ENCODE data around the gene TANC1.

TANC1 gene

DNA sequence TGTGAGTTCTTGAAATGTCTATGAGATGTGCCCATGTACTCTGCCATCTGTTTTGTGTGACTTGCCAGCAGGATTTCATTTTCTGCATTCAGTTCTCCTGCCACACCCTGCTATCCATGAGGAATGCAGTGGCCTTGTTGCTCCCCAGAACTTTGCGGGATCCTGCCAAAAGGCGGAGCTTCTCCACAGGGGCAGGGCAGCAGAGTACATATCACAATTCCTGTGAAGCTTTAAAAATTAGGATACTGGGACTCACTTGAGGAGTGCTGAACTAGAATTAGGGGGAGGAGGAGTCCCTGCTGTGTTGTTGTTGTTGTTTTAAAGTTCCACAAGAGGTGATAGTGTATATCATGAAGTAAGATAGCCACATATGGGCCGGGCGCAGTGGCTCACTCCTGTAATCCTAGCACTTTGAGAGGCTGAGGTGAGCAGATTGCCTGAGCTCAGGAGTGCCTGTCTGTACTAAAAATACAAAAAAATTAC lies 76.4 kb downstream of the TANC1 start:
- intact Hi-C loops (cut with DNase I): no loop called here
- no peak for DNase-seq

DNA sequence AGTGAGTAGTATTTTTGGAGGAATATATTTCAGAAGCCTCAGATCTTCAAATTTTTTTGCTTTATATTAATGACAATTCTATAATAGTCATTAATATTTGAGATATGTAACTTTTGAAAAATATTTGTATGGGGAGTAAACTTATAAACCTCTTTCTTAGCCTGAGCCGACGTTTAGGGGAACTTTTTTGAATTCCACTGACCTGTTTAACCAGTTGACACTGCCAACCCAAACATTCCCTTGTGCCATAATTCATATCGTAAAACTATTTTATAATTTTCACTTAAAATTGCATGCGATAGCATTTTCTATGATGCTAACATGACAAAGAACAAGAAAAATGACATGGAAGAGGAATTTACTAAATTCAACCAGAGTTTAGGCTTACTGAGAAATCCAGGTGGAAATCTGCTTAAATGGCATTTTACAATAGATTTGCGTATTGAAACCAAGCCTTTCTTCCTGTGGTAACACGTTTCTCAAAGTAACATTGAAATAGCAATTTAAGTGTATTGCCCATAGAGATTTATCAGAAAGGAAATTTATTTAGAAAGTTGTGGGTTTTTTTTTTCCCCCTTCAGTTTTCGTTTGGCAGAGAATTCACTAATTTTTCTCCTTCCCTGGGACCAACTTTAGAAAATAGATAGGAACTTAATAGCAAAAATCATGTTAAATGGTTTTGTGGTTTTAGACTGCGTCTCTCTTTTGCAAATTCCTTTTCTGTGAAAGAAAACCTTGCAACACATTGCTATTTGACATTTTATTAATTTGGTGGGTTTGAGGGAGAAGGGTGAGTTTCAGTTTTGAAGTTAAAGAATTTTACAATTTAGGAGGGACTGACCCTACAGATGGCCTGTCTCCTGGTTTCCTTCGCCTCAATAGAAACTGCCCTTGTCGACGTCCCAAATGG lies 77.4 kb downstream of the TANC1 start:
- intact Hi-C loops (cut with DNase I): no loop called here

DNA sequence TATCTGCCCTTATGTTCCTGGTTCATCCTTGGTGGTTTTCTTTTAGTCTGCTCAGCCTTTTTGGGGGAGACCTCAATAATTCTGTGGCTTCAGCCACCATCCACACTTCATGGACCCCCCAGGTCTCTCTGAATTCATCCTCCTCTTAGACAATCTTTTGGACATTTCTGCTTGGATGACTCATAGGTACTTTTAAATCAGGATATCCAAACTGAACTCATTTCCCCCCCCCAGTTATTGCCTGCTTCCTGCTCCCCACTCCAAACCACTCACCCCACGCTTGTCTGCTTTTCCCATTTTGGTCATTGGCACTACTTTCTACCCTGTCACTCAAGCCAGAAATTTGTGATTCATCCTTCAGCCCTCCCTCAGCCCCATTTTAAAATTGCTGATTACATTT lies 78.5 kb downstream of the TANC1 start:
- intact Hi-C loops (cut with DNase I): no loop called here
- no peak for DNase-seq

More for the DNA sequence above, 77.4 kb downstream of the TANC1 start:
- no peak for DNase-seq

DNA sequence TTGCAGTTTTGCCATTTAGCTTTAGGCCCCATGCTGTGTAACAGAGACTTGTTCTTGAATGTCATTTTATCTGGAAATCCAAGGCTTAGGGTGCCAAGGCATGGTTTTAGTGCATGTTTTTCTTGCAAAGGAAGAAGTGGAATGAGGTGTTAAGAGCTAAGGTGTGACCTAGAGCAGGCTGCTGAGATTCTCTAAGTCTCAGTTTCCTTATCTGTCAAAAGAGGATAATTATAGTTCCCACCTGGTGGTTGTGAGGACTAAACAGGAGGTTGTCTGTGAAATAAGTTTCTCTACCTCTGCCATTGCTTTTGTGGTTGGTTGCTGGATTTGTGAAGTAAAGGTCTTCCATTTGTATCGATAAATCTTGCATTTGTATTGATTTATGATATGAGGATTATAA lies 82.0 kb downstream of the TANC1 start:
- DNase-seq: no peak
- intact Hi-C loops (cut with DNase I): no loop called here

DNA sequence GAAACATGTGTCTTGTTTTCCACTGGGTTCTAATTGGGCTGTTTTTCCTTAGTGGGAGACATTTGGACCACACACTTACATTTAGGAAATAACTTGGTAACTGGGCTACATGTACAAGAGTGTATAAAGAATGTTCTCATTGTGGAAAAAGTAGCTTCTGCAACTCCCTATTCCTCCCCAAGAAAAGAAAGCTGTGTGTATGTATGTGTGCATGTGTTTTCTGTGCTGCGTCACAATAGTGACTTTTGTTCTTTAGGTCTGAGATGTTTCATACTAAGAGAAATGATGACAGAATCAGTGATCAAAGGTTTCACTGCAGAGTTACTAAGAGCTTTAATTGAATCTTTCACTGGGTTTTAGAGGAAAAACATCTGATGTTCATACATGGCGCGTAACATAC lies 82.7 kb downstream of the TANC1 start:
- intact Hi-C loops (cut with DNase I): no loop called here
- DNase-seq: no peak

DNA sequence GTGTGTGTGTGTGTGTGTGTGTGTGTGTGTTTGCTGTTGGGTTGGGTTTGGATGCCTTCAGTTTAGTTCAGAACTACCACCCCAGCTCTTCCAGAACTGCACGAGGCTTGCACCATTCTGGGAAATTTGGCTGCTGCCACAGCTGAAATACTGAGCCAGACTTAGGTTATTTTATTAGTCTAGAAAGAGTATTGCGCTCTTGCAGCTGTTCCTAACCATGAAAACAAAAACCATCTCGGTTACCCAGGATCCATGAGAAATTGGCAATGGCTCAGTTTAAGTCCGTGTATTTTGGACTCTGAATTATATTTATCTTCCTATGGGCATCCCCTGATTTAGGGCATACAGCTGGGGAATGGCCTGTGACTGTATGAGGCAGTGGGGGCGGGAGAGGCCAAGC lies 83.2 kb downstream of the TANC1 start:
- intact Hi-C loops (cut with DNase I): no loop called here
- no peak for DNase-seq

DNA sequence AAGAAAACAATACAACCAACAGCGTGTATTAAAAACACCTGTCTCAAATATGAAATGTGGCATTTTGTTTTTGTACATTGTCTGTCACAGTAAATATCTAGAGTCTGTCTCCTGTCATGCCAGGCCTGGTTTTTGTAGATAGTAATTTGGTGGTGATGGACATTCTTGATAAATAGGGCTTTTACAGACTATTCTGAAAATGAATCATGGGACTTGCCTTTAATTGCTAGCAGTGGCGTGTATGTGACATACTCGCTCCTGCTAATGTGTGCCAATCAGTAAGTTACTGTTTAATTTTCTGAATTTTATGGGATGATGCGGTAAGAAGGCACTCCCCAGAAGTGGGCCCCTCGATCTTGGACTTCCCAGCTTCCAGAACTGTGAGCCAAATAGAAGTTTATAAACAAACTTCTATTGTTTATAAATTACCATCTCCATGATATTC lies 83.7 kb downstream of the TANC1 start:
- intact Hi-C loops (cut with DNase I): no loop called here
- no peak for DNase-seq

DNA sequence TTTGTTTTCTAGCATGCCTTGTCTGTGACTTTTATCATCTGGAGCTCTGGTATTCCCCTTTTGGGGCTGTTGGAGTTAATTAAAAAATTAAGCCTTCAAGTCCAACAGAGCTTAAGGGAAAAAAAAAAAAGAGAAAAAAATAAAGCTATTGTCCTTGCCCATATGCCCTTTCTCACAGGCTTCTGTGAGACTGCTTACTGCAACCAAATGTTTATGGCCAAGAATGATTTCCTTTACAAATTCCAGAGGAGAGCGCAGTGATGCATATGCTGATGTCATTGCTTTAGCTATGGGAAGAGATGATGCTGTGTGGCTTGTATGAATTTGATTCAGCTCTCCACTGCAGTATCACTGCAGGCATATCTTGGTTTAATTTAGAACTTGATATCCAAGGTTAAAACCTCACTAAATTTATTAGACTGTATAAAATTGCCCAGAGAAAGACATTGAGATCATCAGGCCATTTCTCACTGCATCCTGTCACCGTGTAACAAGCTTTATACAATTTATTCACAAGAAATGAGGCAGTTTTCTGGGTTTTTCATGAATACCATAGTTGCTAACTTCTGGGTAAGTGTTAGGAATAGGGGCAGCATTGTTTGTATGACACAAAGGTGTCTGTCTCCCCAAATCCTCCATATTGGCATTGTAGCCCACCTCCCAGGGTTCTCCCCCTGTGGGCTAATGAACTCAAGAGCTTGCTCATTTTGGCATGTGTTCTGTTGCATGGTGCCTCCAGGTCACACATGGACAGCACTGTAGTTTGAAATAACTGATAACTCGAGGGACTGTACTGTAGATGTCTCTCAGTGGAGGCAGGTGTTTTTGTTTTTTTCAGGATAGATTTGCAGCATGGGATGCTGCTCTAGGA lies 85.0 kb downstream of the TANC1 start:
- intact Hi-C loops (cut with DNase I): no loop called here
- DNase-seq: no peak

DNA sequence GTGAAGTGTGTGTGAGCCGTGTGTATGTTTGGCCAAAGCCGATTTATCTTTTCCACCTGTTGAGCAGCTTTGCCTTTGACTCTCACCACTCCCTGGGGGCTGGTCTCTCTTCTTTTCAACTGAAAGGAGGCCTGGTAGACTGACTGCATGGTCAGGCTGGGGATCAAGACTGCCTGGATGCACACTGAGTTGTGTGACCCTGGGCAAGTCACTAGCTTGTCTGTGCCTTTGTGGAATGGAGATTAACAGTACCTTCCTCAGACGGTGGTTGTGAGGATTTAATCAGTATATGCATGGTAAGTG lies 85.5 kb downstream of the TANC1 start:
- intact Hi-C loops (cut with DNase I): no loop called here
- no peak for DNase-seq

DNA sequence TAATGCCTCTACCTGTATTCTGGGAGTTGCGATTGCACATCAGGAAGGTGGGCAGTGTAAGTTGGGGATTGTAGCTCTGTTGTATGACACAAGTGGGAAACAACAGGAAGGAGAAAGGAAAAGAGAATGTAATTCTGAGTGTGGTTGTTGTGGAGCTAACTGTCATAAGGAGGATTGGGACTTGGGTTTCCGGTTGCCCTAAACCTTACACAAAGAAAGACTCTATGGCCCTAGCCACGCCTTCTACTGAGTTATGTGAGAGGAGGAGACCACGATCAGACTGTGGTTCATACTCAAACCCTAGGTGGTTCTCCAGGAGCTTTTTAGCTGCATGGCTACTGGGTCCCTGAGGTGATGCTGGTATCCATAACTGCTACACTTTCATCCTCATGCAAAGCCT lies 86.5 kb downstream of the TANC1 start:
- no peak for DNase-seq
- intact Hi-C loops (cut with DNase I): no loop called here

DNA sequence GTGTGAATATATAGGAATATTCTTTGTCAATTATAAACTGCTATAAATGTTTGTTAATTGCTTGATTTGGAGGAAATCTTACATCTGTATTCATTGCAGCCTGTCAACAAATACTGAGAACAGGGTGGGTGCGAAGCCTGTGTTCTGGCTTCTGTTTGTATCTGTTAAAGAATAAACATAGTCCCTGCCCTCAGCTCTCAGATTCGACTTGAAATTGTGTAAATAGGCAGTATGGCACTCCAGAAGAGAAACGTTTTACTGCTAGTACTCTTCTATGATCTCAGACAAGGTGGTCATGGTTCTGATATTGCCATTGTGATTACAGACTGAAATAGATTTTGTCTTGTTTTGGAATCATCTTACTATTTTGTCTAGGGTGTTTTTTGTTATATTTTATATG lies 92.1 kb downstream of the TANC1 start:
- intact Hi-C loops (cut with DNase I): no loop called here

DNA sequence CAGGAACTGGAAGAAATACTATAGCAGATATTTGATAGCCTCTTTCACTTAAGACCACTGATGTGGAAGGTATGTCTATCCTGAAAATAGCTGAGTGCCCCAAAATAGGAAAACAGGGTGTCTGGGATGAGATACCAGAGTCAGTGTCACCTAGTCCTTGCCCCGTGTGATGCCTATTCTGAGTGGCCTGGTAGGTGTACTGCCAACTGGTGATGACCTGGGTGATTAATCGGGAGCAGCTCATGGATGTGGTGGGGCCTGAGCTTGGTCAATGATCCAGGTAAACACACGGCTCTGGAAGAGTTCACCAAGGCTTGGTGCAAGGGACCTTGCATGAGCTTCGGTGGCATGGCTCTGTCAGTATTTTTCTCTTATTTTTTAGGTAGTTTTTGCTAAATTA lies 95.2 kb downstream of the TANC1 start:
- intact Hi-C loops (cut with DNase I): no loop called here
- DNase-seq: no peak

More for the DNA sequence above, 92.1 kb downstream of the TANC1 start:
- DNase-seq: no peak

DNA sequence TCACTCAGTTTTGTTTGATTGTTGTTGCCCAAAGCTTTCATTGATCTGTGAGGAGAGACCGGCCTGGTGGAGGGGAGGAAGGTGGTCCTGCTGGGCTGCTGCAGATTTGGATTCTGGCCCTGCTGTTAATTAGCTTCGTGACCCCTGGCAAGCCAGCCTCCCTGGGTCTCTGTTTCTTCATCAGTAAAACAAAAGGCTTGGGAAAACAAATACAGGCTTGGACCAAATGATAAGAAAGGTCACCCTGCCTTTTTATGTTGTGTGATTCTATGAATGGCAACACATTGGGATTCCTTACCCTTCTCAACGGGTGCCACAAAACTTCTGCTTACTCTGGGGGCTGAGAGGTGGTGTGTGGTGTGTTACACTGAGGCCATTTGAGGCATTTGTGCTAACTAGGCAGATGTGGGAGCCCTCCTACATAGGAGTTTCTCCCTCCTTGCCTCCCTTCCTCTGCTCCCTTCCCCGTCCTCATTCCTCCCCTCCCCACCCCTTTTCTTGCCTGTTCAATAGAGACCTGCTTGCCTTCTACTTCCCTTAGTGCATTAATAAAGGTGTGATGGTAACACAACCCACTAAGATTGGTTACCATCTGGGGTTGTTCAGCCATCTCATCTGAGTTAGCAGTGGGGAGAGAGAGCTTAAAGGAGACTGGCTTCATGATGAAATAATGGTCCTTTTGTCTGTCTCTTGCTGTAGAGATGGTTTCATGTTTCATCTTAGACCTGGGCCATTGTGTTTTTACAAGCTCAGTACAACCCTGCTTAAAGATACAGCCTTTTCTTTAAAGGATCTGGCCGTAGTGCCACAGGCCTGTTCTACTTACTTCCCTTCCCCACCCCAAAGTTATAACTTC lies 96.2 kb downstream of the TANC1 start:
- intact Hi-C loops (cut with DNase I): no loop called here
- no peak for DNase-seq

DNA sequence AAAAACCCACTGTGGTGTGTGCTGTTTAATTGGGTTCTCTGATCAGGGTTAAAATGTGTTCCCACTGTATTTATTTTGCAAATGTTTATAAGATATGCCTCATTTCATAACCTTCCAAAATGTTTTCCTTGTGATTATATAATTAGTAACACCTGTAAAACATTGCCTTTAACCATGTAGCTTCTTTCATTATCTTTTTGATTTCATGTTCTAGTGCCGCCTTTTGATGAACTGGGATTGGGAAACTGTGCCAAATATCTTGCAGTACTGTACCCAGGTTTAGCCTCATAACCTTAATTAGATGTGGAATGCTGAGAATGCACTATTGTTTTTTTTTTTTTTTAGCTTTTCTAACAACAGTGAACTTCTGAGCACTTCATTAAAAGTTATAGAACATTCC lies 96.9 kb downstream of the TANC1 start:
- intact Hi-C loops (cut with DNase I): no loop called here
- DNase-seq: no peak

DNA sequence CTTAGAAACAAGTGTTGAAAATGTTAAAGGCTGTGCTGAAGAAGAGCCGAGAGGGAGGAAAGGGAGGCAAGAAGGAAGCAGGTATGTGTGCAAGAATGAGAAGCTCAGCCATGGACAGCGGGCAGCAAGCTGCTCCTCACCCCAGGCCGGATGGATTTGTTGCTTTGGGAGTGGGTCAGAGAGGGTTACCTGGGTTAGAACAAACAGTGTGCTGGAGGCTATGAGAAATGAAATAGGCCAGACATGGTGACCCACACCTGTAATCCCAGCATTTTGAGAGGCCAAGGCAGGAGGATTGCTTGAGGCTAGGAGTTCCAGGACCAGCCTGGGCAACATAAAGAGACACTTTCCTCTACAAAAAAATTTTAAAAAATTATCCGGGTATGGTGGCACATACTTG lies 97.5 kb downstream of the TANC1 start:
- DNase-seq: peak in 1 of 42 donors; percentile 34
- intact Hi-C loops (cut with DNase I): no loop called here

DNA sequence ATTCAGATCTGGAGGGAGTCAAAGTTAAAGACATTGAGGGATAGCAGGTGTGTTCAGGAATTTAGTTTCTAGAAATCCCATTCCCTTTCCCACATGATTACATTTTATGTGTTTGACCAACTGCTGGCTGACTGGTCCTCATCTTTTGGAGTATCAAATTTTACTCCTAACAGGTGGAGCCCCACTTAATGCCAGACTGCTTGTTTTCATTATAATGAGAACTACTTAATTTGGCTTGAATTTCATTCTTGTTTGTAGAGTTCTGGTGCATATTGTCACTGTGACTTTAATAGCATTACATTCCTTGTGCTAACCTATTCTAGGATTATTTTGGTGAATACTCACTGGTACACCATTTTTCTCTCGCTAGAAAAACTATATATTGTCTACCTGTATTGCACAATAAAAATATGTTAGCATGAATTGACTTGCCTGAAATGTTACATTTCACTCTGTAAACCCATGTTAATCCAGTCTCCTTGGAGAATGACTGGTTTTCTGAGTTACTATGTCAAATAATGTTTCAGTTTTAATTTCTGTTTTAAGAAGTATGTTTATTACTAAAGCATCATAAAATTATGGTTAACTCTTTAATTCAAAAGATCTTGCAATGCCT lies 98.2 kb downstream of the TANC1 start:
- no peak for DNase-seq
- intact Hi-C loops (cut with DNase I): no loop called here

DNA sequence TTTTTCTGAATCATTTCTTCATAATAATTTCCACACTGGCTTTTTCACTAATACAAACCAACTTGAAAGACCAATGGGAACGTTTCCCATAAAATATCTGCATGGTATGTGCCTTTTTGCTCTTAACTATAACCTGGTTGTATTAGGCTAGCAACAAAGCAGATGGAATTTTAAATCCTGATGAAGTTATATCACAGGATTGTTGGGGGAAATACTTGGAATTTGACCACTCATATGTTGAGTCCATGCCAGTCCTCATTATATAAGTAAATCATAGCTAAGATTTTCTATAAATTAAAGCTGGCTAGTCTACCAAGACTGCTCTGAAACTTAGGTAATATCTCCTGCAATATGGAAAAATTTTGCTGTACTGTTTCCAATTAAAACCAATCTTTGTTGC lies 99.5 kb downstream of the TANC1 start:
- intact Hi-C loops (cut with DNase I): no loop called here
- no peak for DNase-seq

DNA sequence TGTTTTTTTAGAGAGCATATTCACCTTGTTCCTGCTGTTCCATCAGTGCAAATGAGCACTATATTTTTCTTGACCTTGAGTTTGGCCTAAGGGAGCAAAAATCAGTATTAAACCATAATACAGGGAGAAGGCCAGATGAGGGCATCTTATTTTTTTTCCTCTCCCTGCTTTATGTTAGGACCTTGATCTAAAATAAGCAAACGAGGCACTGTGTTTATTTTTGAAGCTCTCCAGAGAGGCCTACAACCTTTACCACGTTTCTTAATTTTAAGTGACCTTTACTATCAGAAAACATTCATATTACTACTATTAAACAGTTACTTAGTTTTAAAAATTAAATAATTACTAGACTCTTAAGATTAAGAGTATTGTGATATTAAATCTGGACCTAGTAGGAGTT lies 100.8 kb downstream of the TANC1 start:
- DNase-seq: no peak
- intact Hi-C loops (cut with DNase I): no loop called here

DNA sequence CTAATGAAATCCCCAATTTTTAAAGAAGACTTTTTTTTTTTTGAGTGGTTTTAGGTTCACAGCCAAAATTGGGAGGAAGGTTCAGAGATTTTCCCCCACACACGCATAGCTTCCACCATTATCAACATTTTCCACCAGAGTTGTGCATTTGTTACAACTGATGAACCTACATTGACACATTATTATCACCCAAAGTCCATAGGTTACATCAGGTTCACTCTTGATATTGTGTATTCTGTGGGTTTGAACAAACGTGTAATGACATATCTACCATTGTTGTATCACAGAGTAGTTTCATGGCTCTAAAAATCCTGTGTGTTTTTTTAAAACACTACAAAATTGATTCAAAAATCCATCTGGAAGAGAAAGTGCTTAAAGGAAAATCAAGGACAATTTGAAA lies 101.8 kb downstream of the TANC1 start:
- no peak for DNase-seq
- intact Hi-C loops (cut with DNase I): no loop called here
